ENCODE data around the gene SCN3A. TPM values are rescaled to one million over a fixed set of nuclear protein-coding genes. Genes with fewer than 3 reads are reported as not detected.

SCN3A gene
- total RNA-seq, 5 donors from 2014 or later (not counting 1 experiment from before 2014, with no cell fraction given), result 0.06 to 0.48 (median 0.30) TPM

GRCh38 chr2:165173215-165173614, 30.6 kb downstream of the SCN3A start:
- no peaks in the 10 kb centered on the region for H3K4me1 Mint-ChIP-seq
- Histone ChIP-seq H3K4me3 (ENCODE audit: control insufficient read depth in 1 of 2, extremely low read depth in 1 of 2, low read length in 1 of 2) (no peak overlapping the region), H3K9me3 (no peaks in the 10 kb centered on the region), H3K36me3 (ENCODE audit: control insufficient read depth in 2 of 2, extremely low read depth in 1 of 2, insufficient read depth in 1 of 2, low read length in 1 of 2) (no peaks in the 10 kb centered on the region), H3K27me3 (replicated peaks in 1 of 2; ENCODE audit: control insufficient read depth in 2 of 2, extremely low read depth in 1 of 2, insufficient read depth in 2 of 2, low read length in 1 of 2) (no peaks in the 10 kb centered on the region), H3K27ac (ENCODE audit: low read length) (no peak overlapping the region), H3K4me1 (ENCODE audit: control insufficient read depth in 1 of 2, extremely low read depth in 1 of 2, insufficient read depth in 2 of 2, low read length in 2 of 2) (no peaks in the 10 kb centered on the region)
- no peak overlapping the region for H3K27ac Mint-ChIP-seq
- no peaks in the 10 kb centered on the region for H3K9me3 Mint-ChIP-seq
- CTCF ChIA-PET, result no interaction called here
- no peaks in the 10 kb centered on the region for H3K36me3 Mint-ChIP-seq
- DNase-seq (no peak), ATAC-seq (replicated peaks in 1 of 4) (no peak)
- POLR2A ChIA-PET, result interaction anchor here in 1 of 2 donors (0.6 kb wide), 1 partner anchor 39 kb away, joined by 4 read pairs; no protein-coding TSS in a partner anchor
- WGBS (ENCODE audit: insufficient coverage), result no CpG with 5 or more reads among the region's 1 CpG
- H3K27me3 Mint-ChIP-seq, result no peaks in the 10 kb centered on the region
- no peak overlapping the region for H3K4me3 Mint-ChIP-seq

DNA sequence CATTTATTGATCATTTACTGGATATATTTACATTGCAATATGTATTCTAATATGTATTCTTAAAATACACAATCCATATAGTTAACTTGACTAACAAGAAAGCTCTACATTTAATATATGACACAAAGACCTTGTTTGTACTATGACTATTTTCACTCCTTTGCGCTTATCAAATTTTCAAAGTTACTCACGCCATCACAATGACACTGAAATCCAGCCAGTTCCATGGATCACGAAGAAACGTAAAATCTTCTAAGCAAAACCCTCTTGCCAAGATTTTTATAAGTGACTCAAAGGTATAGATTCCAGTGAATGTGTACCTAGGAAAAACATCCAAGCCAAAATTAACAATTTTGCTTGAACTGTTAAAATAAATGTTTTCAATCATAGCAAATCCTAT, 39.6 kb downstream of the SCN3A start:
- no peaks in the 10 kb centered on the region for H3K36me3 ChIP-seq (ENCODE audit: control insufficient read depth in 2 of 2, extremely low read depth in 1 of 2, insufficient read depth in 1 of 2, low read length in 1 of 2)
- Mint-ChIP-seq H3K27ac (no peak overlapping the region), H3K4me1 (no peaks in the 10 kb centered on the region), H3K27me3 (no peaks in the 10 kb centered on the region), H3K4me3 (no peak overlapping the region), H3K36me3 (no peaks in the 10 kb centered on the region), H3K9me3 (no peaks in the 10 kb centered on the region)
- DNase-seq, result no peak
- no peaks in the 10 kb centered on the region for H3K4me1 ChIP-seq (ENCODE audit: control insufficient read depth in 1 of 2, extremely low read depth in 1 of 2, insufficient read depth in 2 of 2, low read length in 2 of 2)
- CTCF ChIA-PET, result no interaction called here
- no peaks in the 10 kb centered on the region for H3K27me3 ChIP-seq (replicated peaks in 1 of 2; ENCODE audit: control insufficient read depth in 2 of 2, extremely low read depth in 1 of 2, insufficient read depth in 2 of 2, low read length in 1 of 2)
- ATAC-seq (replicated peaks in 1 of 4), result no peak
- H3K27ac ChIP-seq (ENCODE audit: low read length), result no peak overlapping the region
- H3K4me3 ChIP-seq (ENCODE audit: control insufficient read depth in 1 of 2, extremely low read depth in 1 of 2, low read length in 1 of 2), result no peak overlapping the region
- no CpG with 5 or more reads among the region's 4 CpGs for WGBS (ENCODE audit: insufficient coverage)
- H3K9me3 ChIP-seq, result no peaks in the 10 kb centered on the region
- POLR2A ChIA-PET, result no interaction called here

DNA sequence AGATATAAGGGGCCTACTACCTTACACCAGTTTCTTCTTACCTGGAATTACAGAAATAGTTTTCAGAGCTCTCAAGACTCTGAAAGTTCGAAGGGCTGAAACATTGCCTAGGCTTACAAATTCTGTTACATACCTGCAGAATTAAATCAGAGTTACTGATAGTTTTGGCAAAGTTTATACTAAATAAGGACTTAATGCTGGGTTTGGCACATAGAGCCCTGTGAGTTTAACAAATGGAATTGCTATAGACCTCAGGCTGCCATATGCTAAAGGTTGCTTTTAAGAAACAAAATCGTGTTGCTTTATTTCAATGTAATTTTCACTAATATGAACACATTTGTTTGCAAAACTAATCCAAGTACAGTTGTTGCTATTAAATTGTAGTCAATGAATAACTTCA, 40.1 kb downstream of the SCN3A start:
- Histone ChIP-seq H3K27ac (ENCODE audit: low read length) (no peak overlapping the region), H3K4me3 (ENCODE audit: control insufficient read depth in 1 of 2, extremely low read depth in 1 of 2, low read length in 1 of 2) (no peak overlapping the region), H3K9me3 (no peaks in the 10 kb centered on the region), H3K4me1 (ENCODE audit: control insufficient read depth in 1 of 2, extremely low read depth in 1 of 2, insufficient read depth in 2 of 2, low read length in 2 of 2) (no peaks in the 10 kb centered on the region), H3K27me3 (replicated peaks in 1 of 2; ENCODE audit: control insufficient read depth in 2 of 2, extremely low read depth in 1 of 2, insufficient read depth in 2 of 2, low read length in 1 of 2) (no peaks in the 10 kb centered on the region), H3K36me3 (ENCODE audit: control insufficient read depth in 2 of 2, extremely low read depth in 1 of 2, insufficient read depth in 1 of 2, low read length in 1 of 2) (no peaks in the 10 kb centered on the region)
- Mint-ChIP-seq H3K4me3 (no peak overlapping the region), H3K36me3 (no peaks in the 10 kb centered on the region), H3K27ac (no peak overlapping the region), H3K9me3 (no peaks in the 10 kb centered on the region), H3K27me3 (no peaks in the 10 kb centered on the region), H3K4me1 (no peaks in the 10 kb centered on the region)
- ChIA-PET POLR2A (no interaction called here), CTCF (no interaction called here)
- DNase-seq, result no peak
- no CpG with 5 or more reads among the region's 2 CpGs for WGBS (ENCODE audit: insufficient coverage)
- no peak for ATAC-seq (replicated peaks in 1 of 4)

GRCh38 chr2:165162466-165162865, 41.4 kb downstream of the SCN3A start:
- Histone ChIP-seq H3K27ac (ENCODE audit: low read length) (no peak overlapping the region), H3K4me1 (ENCODE audit: control insufficient read depth in 1 of 2, extremely low read depth in 1 of 2, insufficient read depth in 2 of 2, low read length in 2 of 2) (no peaks in the 10 kb centered on the region), H3K4me3 (ENCODE audit: control insufficient read depth in 1 of 2, extremely low read depth in 1 of 2, low read length in 1 of 2) (no peak overlapping the region), H3K9me3 (no peaks in the 10 kb centered on the region), H3K36me3 (ENCODE audit: control insufficient read depth in 2 of 2, extremely low read depth in 1 of 2, insufficient read depth in 1 of 2, low read length in 1 of 2) (no peaks in the 10 kb centered on the region), H3K27me3 (replicated peaks in 1 of 2; ENCODE audit: control insufficient read depth in 2 of 2, extremely low read depth in 1 of 2, insufficient read depth in 2 of 2, low read length in 1 of 2) (no peaks in the 10 kb centered on the region)
- Mint-ChIP-seq H3K4me1 (no peaks in the 10 kb centered on the region), H3K4me3 (no peak overlapping the region), H3K9me3 (no peaks in the 10 kb centered on the region), H3K36me3 (no peaks in the 10 kb centered on the region), H3K27ac (no peak overlapping the region), H3K27me3 (no peaks in the 10 kb centered on the region)
- ATAC-seq (replicated peaks in 1 of 4) (no peak), DNase-seq (no peak)
- WGBS (ENCODE audit: insufficient coverage), result no CpG with 5 or more reads among the region's 3 CpGs
- ChIA-PET POLR2A (no interaction called here), CTCF (no interaction called here)

DNA sequence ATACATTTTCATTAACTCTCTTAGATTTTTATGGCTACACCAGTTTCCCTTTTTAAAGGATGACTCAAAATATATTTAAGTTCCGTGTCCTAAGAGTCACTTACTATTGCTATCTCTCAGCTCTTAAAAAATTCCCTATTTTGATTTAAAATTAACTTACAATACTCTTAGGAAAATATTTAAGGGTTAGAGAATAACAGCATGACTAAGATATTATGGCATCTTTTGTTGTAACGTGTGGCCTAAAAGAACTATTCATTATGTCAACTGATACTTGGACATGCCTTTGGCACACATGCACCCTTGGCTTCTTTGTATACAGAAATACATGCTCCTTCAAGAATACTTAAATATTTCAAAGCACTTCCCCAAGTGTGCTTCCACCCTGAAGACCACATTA, 42.3 kb downstream of the SCN3A start:
- WGBS (ENCODE audit: insufficient coverage), result no CpG with 5 or more reads among the region's 2 CpGs
- Histone ChIP-seq H3K27me3 (replicated peaks in 1 of 2; ENCODE audit: control insufficient read depth in 2 of 2, extremely low read depth in 1 of 2, insufficient read depth in 2 of 2, low read length in 1 of 2) (no peaks in the 10 kb centered on the region), H3K36me3 (ENCODE audit: control insufficient read depth in 2 of 2, extremely low read depth in 1 of 2, insufficient read depth in 1 of 2, low read length in 1 of 2) (no peaks in the 10 kb centered on the region), H3K4me1 (ENCODE audit: control insufficient read depth in 1 of 2, extremely low read depth in 1 of 2, insufficient read depth in 2 of 2, low read length in 2 of 2) (no peaks in the 10 kb centered on the region), H3K4me3 (ENCODE audit: control insufficient read depth in 1 of 2, extremely low read depth in 1 of 2, low read length in 1 of 2) (no peak overlapping the region), H3K27ac (ENCODE audit: low read length) (no peak overlapping the region), H3K9me3 (no peaks in the 10 kb centered on the region)
- ATAC-seq (replicated peaks in 1 of 4), result no peak
- H3K9me3 Mint-ChIP-seq, result peaks cover 0 to 4% (median 0%) of the 10 kb centered on the region in 3 donors
- no peaks in the 10 kb centered on the region for H3K27me3 Mint-ChIP-seq
- H3K4me1 Mint-ChIP-seq, result no peaks in the 10 kb centered on the region
- ChIA-PET POLR2A (no interaction called here), CTCF (no interaction called here)
- no peak overlapping the region for H3K4me3 Mint-ChIP-seq
- H3K27ac Mint-ChIP-seq, result no peak overlapping the region
- H3K36me3 Mint-ChIP-seq, result no peaks in the 10 kb centered on the region
- DNase-seq, result no peak

GRCh38 chr2:165157160-165157559, 46.7 kb downstream of the SCN3A start:
- ChIA-PET CTCF (interaction anchor here in 1 of 2 donors (0.5 kb wide), 1 partner anchor 46 kb away, joined by 3 read pairs; no protein-coding TSS in a partner anchor), POLR2A (no interaction called here)
- Mint-ChIP-seq H3K4me3 (no peak overlapping the region), H3K4me1 (no peaks in the 10 kb centered on the region), H3K36me3 (no peaks in the 10 kb centered on the region), H3K27ac (no peak overlapping the region), H3K9me3 (peaks cover 0 to 4% (median 0%) of the 10 kb centered on the region in 3 donors), H3K27me3 (no peaks in the 10 kb centered on the region)
- H3K27ac ChIP-seq (ENCODE audit: low read length), result no peak overlapping the region
- ATAC-seq (replicated peaks in 1 of 4) (no peak), DNase-seq (no peak)
- no peaks in the 10 kb centered on the region for H3K4me1 ChIP-seq (ENCODE audit: control insufficient read depth in 1 of 2, extremely low read depth in 1 of 2, insufficient read depth in 2 of 2, low read length in 2 of 2)
- H3K27me3 ChIP-seq (replicated peaks in 1 of 2; ENCODE audit: control insufficient read depth in 2 of 2, extremely low read depth in 1 of 2, insufficient read depth in 2 of 2, low read length in 1 of 2), result no peaks in the 10 kb centered on the region
- 98% methylated on average over 4 of the region's 4 CpGs for WGBS (ENCODE audit: insufficient coverage)
- no peaks in the 10 kb centered on the region for H3K36me3 ChIP-seq (ENCODE audit: control insufficient read depth in 2 of 2, extremely low read depth in 1 of 2, insufficient read depth in 1 of 2, low read length in 1 of 2)
- H3K4me3 ChIP-seq (ENCODE audit: control insufficient read depth in 1 of 2, extremely low read depth in 1 of 2, low read length in 1 of 2), result no peak overlapping the region
- H3K9me3 ChIP-seq, result no peaks in the 10 kb centered on the region

GRCh38 chr2:165155152-165155551, 48.7 kb downstream of the SCN3A start:
- no peak overlapping the region for H3K4me3 Mint-ChIP-seq
- Histone ChIP-seq H3K9me3 (no peaks in the 10 kb centered on the region), H3K4me3 (ENCODE audit: control insufficient read depth in 1 of 2, extremely low read depth in 1 of 2, low read length in 1 of 2) (no peak overlapping the region), H3K27ac (ENCODE audit: low read length) (no peak overlapping the region), H3K4me1 (ENCODE audit: control insufficient read depth in 1 of 2, extremely low read depth in 1 of 2, insufficient read depth in 2 of 2, low read length in 2 of 2) (no peaks in the 10 kb centered on the region), H3K36me3 (ENCODE audit: control insufficient read depth in 2 of 2, extremely low read depth in 1 of 2, insufficient read depth in 1 of 2, low read length in 1 of 2) (no peaks in the 10 kb centered on the region), H3K27me3 (replicated peaks in 1 of 2; ENCODE audit: control insufficient read depth in 2 of 2, extremely low read depth in 1 of 2, insufficient read depth in 2 of 2, low read length in 1 of 2) (no peaks in the 10 kb centered on the region)
- peaks cover 0 to 9% (median 0%) of the 10 kb centered on the region in 3 donors for H3K9me3 Mint-ChIP-seq
- WGBS (ENCODE audit: insufficient coverage), result no CpG with 5 or more reads among the region's 2 CpGs
- peaks cover 0 to 5% of the 10 kb centered on the region in 2 donors for H3K27me3 Mint-ChIP-seq
- ChIA-PET CTCF (no interaction called here), POLR2A (no interaction called here)
- ATAC-seq (replicated peaks in 1 of 4) (no peak), DNase-seq (no peak)
- H3K27ac Mint-ChIP-seq, result no peak overlapping the region
- no peaks in the 10 kb centered on the region for H3K36me3 Mint-ChIP-seq
- no peaks in the 10 kb centered on the region for H3K4me1 Mint-ChIP-seq

Measured in T-cell (primary cell).